ENCODE data around the gene RAB8B.

GRCh38 chr15:63255489-63255990 is 66.1 kb downstream of the RAB8B start:
- TF ChIP-seq CTCF (IDR thresholded peaks at IDR 0.05) (no peak), POLR2A (IDR thresholded peaks at IDR 0.05) (no peak)

Measured in testis (tissue), 2 donors.